Measurements from ENCODE around the gene TIMM23. TPM values are rescaled to one million over a fixed set of nuclear protein-coding genes. Genes with fewer than 3 reads are reported as not detected.

The TIMM23 gene
- total RNA-seq, 4 donors from 2014 or later = 24.5 to 62.2 (median 43.5) TPM

DNA sequence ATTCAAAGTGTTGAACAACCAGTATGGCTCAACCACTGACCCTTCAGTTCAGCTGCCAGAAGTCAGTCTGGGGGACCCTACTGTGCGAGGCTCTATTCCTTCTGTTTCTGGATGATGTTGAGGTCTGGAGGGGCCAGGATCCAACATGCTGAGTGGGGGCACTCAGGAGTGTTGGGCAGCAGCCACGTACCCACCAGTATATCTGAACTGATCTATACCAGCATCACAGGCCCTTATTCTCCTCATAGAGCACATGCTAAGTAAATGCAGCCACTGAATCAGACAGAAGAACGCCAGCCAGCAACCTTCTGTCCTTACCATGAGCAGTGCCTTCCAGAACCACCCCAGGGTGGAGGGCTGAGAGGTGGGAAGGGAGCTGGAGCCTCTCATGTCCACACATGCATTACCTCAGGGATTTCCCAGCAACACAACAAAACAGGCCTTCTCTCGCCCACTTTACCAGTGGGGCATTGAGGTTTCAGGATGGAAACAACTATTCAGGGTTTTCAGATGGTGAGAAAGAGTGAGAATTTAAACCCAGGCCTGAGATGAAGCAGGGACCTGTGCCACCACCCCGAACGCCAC, 80.6 kb downstream of the TIMM23 start:
- H3K9me3 ChIP-seq = no peaks in the 10 kb centered on the region
- H3K4me1 ChIP-seq = no peaks in the 10 kb centered on the region
- H3K36me3 ChIP-seq = no peaks in the 10 kb centered on the region
- no peak overlapping the region for H3K27ac ChIP-seq
- no peak for DNase-seq
- H3K27me3 ChIP-seq = no peaks in the 10 kb centered on the region
- TF ChIP-seq POLR2A (IDR thresholded peaks at IDR 0.05) = no peak
- TF ChIP-seq, protein P1, sequence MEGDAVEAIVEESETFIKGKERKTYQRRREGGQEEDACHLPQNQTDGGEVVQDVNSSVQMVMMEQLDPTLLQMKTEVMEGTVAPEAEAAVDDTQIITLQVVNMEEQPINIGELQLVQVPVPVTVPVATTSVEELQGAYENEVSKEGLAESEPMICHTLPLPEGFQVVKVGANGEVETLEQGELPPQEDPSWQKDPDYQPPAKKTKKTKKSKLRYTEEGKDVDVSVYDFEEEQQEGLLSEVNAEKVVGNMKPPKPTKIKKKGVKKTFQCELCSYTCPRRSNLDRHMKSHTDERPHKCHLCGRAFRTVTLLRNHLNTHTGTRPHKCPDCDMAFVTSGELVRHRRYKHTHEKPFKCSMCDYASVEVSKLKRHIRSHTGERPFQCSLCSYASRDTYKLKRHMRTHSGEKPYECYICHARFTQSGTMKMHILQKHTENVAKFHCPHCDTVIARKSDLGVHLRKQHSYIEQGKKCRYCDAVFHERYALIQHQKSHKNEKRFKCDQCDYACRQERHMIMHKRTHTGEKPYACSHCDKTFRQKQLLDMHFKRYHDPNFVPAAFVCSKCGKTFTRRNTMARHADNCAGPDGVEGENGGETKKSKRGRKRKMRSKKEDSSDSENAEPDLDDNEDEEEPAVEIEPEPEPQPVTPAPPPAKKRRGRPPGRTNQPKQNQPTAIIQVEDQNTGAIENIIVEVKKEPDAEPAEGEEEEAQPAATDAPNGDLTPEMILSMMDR (IDR thresholded peaks at IDR 0.05) = no peak
- no peak overlapping the region for H3K4me3 ChIP-seq

Small RNA genes lying within 50 kb of the gene (small RNA-seq; reads per million reads assigned to genes)
- 0 reads per million in 2 donors for gene SNORA74C-1

Other genes with a start within 250 kb of the TIMM23 start
- 10 to 100 TPM; 40.3 to 70.6 (median 57.7) TPM for gene WASHC2C, start 245.2 kb upstream of the TIMM23 start, total RNA-seq
- 10 to 100 TPM; 17.0 to 59.4 (median 47.4) TPM for gene AGAP4, start 125.0 kb upstream of the TIMM23 start, total RNA-seq
- 100 to 1,000 TPM; 110 to 351 (median 184) TPM for gene NCOA4, start 58.1 kb downstream of the TIMM23 start, total RNA-seq
- not detected for gene MSMB, start 73.8 kb downstream of the TIMM23 start, total RNA-seq

Data from Peyer's patch (tissue), 4 donors.